Right lung (tissue), 10 donors: ENCODE measurements around the gene PAQR6. TPM values are rescaled to one million over a fixed set of nuclear protein-coding genes. Genes with fewer than 3 reads are reported as not detected.
A peak's percentile ranks its signal among the peaks of the same experiment; 100 is the strongest.

ENCODE experiments used
- DNase-seq, 2 donors: peaks; one replicate each; pipeline ENCODE4 v3.0.0-alpha.2; 2013
- long read RNA-seq, 8 donors: transcript quantifications; one replicate each; lab custom pipeline, GENCODE V29; 2026
- polyA plus RNA-seq, 5 donors: library from polyadenylated mRNA; unstranded; fragments of 120-200 nt; gene quantifications; one replicate each; pipeline versions ENCODE4 v1.2.1 to v1.2.3, GENCODE V29; 2013; ENCODE audit warnings: inconsistent platforms in 1 of 5, low replicate concordance in 1 of 5; ENCODE audit not compliant: insufficient read length in 5 of 5, insufficient read depth in 1 of 5

The PAQR6 gene
- 1 to 10 TPM; 2.4 to 4.0 (median 3.3) TPM for polyA plus RNA-seq
- long read RNA-seq, donor 1: 0 reads
- long read RNA-seq, donor 2: 0 reads
- long read RNA-seq, donor 3: 0 reads
- long read RNA-seq, donor 4: 0 reads
- long read RNA-seq, donor 5: 0 reads
- long read RNA-seq, donor 6: 0 reads
- long read RNA-seq, donor 7: 0 reads
- long read RNA-seq, donor 8: 0 reads

GRCh38 chr1:156247460-156248322 lies at the start of gene PAQR6:
PAQR6 (minus strand) TSS chr1:156248056; CDS start chr1:156246731, 1,325 bp downstream.
- no peak for DNase-seq

DNA sequence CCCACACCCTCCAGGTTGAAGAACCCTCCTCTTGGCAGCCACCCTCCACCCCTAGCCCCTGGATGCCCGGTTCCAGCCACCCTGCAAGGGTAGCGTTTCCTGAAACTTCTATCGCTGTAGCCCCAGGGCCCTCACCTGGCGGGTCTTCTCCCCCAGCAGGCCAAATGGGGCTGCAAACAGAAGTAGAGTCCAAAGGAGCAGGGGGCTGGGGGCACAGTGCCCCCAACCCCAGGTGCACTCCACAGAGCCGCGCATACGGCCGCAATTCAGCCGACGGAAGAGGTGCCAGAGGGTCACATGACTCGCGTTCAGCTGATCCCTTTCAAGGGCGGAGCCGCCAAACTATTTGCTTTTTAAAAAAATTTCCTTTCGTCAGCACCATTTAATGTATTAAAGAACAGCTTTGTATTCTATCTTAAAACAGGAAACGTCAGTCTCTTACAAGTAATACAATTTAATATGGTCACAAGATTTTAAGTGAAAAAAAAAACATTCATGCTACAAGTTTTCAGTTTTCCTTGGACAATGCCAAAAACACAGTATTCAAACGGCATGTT lies 47.6 kb upstream of the PAQR6 start, which contains the start of gene GLMP:
Gene GLMP (minus strand): TSS at position 289 of the 557 bp plus-strand sequence. CDS start 34 bp downstream, at position 255.
- DNase-seq: peak; percentile 58 to 74

GRCh38 chr1:156293895-156294294 lies 46.0 kb upstream of the PAQR6 start:
- DNase-seq: no peak

DNA sequence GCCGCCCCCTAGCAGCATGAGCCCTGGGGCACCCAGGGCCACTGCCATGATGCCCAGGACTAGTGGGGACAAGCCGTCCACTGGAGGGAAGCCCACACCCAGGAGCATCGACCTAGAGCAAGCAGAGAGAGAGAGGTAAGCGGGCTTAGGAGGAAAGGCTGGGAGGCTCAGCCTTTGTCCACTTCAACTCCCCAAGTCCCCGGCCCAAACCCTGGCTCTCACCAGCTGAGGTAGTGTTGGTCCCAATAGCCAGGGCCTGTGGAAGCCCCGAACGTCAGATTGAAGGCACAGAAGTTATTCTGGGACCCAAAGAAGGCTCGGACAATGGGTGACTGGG lies 45.2 kb upstream of the PAQR6 start:
- DNase-seq: no peak

- peak; percentile 63 to 71 for DNase-seq
Measured at GRCh38 chr1:156291226-156292061, 43.6 kb upstream of the PAQR6 start.

GRCh38 chr1:156289857-156290256 lies 42.0 kb upstream of the PAQR6 start:
- no peak for DNase-seq

DNA sequence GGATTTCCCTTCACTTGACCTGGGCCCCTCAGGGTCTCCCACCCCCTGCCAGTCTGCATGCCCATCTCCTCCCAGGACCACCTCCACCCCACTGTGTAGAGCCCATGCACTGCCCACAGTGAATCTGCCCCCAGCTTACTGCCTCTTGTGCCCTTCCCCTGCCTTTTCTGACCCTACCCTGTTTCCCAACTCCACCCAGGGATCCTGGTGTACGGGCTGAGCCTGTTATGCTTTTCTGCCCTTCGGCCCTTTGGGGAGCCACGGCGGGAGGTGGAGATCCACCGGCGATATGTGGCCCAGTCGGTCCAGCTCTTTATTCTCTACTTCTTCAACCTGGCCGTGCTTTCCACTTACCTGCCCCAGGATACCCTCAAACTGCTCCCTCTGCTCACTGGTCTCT lies 38.2 kb upstream of the PAQR6 start:
- no peak for DNase-seq

DNA sequence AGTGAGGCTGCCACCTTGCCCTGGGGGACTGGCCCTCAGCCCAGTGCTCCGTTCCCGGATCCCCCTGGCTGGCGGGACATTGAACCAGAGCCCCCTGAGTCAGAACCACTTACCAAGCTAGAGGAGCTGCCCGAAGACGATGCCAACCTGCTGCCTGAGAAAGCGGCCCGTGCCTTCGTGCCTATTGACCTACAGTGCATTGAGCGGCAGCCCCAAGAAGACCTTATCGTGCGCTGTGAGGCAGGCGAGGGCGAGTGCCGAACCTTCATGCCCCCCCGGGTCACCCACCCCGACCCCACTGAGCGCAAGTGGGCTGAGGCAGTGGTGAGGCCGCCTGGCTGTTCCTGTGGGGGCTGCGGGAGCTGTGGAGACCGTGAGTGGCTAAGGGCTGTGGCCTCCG lies 37.6 kb upstream of the PAQR6 start:
- DNase-seq: no peak

DNA sequence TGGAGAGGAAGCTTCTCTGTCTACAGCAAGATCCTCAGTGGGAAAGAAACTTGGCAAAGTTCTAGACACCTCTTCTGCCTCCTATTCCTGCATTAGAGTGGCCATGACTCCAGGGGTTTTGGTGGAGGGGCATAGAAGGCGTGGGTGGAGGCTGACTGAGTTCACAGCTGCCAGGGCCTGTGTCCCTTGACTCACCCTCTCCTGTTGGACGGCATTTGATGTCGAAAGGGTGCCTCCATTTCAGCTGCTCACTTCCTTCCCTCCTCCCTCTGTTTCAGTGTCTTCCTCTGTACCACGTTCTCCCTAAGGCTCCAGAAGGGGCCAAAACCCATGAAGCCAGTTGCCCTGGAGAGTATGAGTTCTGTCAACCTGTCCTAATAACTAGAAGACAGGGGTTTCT lies 36.9 kb upstream of the PAQR6 start:
- no peak for DNase-seq

DNA sequence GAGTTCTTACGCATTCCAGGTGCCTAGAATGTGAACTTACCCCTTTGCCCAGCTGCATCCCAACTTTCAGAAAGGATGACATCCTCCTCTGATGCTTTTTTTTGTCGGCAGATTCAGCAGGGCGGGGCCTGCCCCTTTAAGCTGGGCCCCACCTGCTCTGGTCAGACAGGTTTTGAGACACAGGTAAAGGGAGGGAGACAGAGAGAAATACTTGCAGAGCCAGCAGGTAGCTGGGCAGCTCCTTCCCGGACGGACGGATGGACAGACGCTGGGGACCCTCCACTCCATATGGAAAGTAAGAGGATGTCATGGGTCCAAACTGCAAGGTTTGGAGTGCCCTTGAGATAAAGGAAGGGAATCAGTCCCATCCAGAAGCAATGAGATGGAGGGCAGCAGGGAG lies 36.3 kb upstream of the PAQR6 start, which contains the start of gene TMEM79:
Gene TMEM79 (plus strand): TSS at position 214 of the 400 bp plus-strand sequence. CDS start 902 bp downstream, outside the sequence.
- DNase-seq: no peak

DNA sequence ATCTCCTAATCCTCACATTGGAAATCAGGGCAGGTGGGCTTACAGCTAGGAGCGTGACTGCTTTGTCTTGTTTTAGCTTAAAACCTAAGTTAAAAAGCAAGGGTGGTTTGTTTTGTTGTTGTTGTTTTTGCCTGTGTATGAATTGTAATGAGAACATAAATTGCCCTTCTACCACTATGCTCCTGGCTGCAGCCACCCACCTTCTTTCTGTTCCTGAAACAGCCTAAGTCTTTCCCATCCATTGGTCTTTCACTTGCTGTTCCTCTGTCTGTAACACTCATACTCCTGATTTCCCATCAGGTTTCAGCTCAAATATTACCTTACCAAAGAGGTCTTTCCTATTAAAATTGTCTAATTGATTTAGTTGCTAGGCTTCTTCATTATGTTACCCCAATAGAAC lies 35.7 kb upstream of the PAQR6 start:
- DNase-seq: no peak

DNA sequence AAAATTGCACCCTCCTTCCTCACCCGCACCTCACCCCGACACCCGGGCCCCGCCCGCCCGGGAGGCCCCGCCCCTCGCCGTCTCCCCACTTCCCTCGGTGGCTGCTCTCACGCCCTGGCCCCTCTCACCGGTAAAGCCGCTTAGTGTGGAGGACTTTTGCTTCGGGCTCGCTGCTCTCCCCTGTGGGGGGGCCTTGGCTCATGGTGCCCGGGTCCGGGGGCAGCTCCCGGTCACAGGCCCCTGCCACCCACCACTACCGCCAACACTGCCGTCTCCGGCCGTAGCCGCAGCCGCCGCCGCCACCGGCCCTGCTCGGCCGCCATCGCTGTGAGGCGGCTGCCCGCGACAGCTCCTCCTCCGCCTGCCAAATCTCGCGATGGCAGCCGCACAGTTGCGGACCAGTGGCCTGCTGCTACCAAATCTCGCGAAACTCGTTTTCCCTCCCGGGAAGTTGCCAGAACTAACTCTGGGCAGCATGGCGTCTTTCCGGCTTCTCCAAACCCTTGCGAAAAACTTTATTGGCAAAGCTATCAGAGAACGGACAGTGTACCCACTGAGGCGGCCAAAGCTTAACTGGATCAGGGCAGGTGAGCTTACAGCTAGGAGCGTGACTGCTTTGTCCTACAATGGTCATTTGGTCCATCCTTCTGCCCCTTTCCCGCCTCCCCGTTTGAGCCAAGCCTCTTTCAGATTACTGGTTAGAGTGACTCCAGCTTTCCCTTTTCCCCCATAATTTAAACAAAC lies 34.8 kb upstream of the PAQR6 start, which contains the start of gene SMG5:
Gene SMG5 (minus strand): TSS at position 347 of the 744 bp plus-strand sequence. CDS start 145 bp downstream, at position 202.
- DNase-seq: peak; percentile 97 to 98

- no peak for DNase-seq
Measured at GRCh38 chr1:156281693-156282478, 34.0 kb upstream of the PAQR6 start.

DNA sequence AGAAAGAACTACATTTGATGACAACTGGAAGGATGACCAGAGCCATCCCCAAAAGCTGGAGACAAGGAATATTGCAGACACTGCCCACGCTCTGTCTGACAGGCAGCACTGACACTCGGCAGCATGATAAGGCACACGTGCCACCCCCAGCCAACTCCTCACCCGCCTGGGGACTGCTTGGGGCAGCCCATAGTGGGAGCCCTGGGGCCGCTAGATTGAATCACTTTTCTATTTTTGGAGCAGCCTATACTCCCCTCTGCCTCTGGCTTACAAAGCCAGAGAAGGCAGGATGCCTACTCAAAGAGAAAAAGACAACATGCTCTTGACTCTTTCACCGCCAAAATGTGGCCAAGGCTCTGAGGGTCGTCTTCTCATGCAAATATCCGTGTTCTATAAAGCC lies 33.4 kb upstream of the PAQR6 start:
- no peak for DNase-seq

GRCh38 chr1:156279837-156280236 lies 32.0 kb upstream of the PAQR6 start:
- no peak for DNase-seq

GRCh38 chr1:156276966-156277381 lies 29.1 kb upstream of the PAQR6 start:
- no peak for DNase-seq

DNA sequence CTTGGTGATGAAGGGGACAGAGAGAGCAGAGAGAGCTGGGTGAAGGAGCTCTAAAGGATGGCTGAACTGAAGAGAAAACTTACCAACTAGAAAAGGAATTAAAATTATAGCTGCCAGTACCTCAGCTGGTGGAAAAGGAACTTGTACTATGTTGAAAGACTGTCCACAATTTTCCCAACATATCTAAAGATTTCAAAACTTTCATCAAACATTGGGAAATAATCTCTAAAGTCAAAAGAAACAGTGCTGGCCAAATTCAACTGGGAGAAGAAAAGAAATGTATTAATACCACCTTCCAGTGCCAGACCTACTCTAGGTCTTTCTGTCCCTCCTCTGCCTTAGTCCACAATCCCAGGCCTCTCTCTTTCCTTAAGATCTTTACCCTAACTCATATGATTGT lies 28.7 kb upstream of the PAQR6 start:
- DNase-seq: no peak

DNA sequence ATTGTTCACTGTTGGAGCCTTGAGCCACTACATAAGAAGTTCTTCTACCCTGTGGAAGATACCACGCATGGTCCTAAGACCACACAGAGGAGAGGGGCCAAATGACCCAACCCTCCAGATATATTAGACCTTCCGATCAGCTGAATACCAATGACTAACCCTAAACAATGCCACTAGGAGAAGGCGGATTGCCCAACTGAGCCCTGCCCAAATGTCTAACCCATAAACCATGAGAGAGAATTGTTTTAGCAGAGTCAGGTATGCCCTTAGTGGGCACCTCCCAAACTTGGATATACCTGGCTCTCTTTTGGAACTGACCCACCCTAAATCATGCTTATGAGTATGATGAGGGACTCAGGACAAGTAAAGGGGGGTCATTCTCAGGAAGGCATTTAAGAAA lies 22.5 kb upstream of the PAQR6 start:
- DNase-seq: no peak

DNA sequence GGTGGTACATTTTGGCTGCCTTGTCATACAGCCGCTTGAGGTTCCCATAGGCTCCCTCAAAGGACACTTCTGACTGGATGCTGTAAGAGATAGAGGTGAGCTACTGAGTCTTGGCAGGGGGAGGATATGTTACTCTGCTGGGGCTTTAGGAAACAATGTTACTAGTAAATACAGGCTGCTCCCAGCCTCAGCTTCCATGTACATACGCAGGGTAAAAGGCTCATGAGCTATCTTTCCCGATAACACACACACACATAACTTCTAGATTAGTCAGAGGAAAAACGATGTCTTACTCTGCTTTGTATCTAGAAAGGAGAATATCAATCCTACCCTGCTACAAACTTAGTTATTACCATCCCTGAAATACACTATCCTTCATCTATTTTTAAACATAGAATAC lies 20.5 kb upstream of the PAQR6 start:
- DNase-seq: no peak

DNA sequence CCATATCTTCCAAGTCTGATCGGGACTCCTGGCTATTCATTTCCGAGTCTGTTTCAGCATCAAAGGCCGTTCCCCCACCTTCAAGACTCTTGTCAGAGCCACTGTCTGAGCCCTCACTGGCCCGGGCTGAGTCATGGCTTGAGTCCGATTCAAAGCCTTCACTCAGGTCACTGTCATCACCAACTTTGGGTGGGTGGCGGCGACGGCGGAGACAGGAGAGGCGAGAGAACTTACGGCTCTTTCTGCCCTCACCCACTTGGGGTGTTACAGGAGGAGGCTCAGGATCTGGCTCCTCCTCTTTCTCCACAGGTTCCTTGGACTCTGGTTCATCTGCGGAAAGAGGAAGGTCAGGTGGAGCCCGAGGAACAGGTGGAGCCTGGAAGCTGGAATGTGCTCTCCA lies 18.2 kb upstream of the PAQR6 start:
- DNase-seq: no peak
